ENCODE measurements around the gene TLDC2.
A peak's percentile ranks its signal among the peaks of the same experiment; 100 is the strongest.
"Not testable (repeated sequence)": the region's sequence is repeated elsewhere in the genome, so short reads cannot be mapped to it uniquely, and the experiment has no call there.

TLDC2 gene

GRCh38 chr20:36875702-36876472, at the start of gene TLDC2:
Gene TLDC2 (plus strand): TSS chr20:36876138. CDS start chr20:36876175, 37 bp downstream.
- DNase-seq = no peak

- no peak for DNase-seq
These were observed 49.2 kb upstream of the TLDC2 start for GRCh38 chr20:36826554-36827244.

- DNase-seq = no peak
These were observed 48.2 kb upstream of the TLDC2 start for GRCh38 chr20:36827541-36828279.

GRCh38 chr20:36830791-36831691, 44.9 kb upstream of the TLDC2 start:
- peak; percentile 84 for DNase-seq

- no peak for DNase-seq
These were observed 43.1 kb upstream of the TLDC2 start for GRCh38 chr20:36832791-36833190.

GRCh38 chr20:36833275-36834020, 42.5 kb upstream of the TLDC2 start:
- no peak for DNase-seq

- no peak for DNase-seq
These were observed 40.9 kb upstream of the TLDC2 start for GRCh38 chr20:36835025-36835424.

- peak; percentile 98 for DNase-seq
These were observed 40.3 kb upstream of the TLDC2 start for GRCh38 chr20:36835453-36836198.

- DNase-seq = peak; percentile 63
These were observed 39.2 kb upstream of the TLDC2 start for GRCh38 chr20:36836591-36837269.

GRCh38 chr20:36838376-36838775, 37.6 kb upstream of the TLDC2 start:
- not testable (repeated sequence) for DNase-seq

- DNase-seq = no peak
These were observed 36.8 kb upstream of the TLDC2 start for GRCh38 chr20:36839150-36839549.

GRCh38 chr20:36841030-36841429, 34.9 kb upstream of the TLDC2 start:
- not testable (repeated sequence) for DNase-seq

GRCh38 chr20:36845288-36845971, 30.5 kb upstream of the TLDC2 start:
- DNase-seq = no peak

- peak; percentile 89 for DNase-seq
These were observed 28.8 kb upstream of the TLDC2 start for GRCh38 chr20:36847009-36847709.

- DNase-seq = peak; percentile 40
These were observed 28.3 kb upstream of the TLDC2 start for GRCh38 chr20:36847710-36848040.

GRCh38 chr20:36848078-36848660, 27.8 kb upstream of the TLDC2 start:
- peak; percentile 92 for DNase-seq

- no peak for DNase-seq
These were observed 27.3 kb upstream of the TLDC2 start for GRCh38 chr20:36848677-36849076.

GRCh38 chr20:36849333-36850065, 26.4 kb upstream of the TLDC2 start:
- no peak for DNase-seq
